Esophagus mucosa (tissue), 1 donor: ENCODE results near the gene B3GAT3. TPM values are rescaled to one million over a fixed set of nuclear protein-coding genes. Genes with fewer than 3 reads are reported as not detected.
"Not testable (repeated sequence)": the region's sequence is repeated elsewhere in the genome, so short reads cannot be mapped to it uniquely, and the experiment has no call there.

ENCODE experiments used
- ATAC-seq: fragments of 200-7000 bp; cut with Tn5 transposase; one replicate; pipeline ENCODE4 v1.9.1; 2020
- total RNA-seq: library from RNA; stranded (reverse); gene quantifications from one replicate; pipeline ENCODE4 v1.2.4, GENCODE V29; 2023
- donor health status: DM: yes; HTN: yes; CAD: no.

B3GAT3 gene
- total RNA-seq, 1 donor from 2014 or later = 11.3 TPM

DNA sequence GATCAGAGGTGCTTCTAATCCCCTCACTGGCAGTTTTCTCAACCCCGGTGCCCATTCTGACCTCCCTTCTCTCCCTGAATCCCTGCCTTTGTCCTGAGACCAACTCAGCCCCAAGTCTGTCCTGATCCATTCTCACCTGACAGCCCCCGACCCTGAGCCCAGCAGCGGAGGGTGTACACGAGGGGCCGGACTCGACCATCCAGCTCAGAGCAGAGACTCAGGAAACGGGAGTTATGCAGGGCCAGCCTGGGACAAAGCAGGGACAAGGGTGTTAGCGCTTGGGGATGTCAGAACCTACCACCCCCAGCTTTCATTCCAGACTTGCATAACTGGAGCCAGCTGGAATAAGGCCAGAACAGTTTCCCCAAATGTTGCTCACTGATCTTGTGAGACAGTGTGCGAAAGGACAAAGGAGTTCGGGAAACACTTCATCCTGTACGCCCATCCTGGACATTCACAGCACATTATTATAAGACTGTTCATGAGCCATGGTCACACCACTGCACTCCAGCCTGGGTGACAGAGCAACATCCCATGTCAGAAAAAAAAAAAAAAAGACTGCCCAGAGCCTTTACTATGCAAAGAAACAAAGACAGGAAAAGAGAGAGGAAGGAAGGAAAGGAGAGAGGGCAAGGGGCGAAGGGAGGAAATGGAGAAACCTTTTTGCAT is 44.6 kb downstream of the B3GAT3 start:
- no peak for ATAC-seq

DNA sequence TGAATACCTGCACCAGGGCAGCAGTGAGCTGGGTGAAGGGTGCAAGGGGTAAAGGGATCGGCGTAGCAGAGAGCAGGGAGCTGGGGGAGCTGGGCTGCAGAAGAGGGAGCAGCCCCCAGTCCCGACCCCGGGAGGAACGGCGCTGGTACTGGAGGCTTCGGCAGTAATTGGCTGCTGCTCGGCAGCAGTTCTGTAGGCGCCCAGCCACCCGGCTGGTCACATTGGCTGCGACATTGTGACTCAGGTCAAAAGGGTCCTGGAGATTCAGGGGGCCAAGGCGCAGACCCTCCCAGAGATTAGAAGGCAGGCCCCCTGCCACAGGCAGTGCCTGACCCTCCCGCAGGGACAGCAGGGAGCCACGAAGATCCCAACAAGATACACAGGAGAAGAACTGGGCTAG is 45.9 kb downstream of the B3GAT3 start:
- no peak for ATAC-seq

DNA sequence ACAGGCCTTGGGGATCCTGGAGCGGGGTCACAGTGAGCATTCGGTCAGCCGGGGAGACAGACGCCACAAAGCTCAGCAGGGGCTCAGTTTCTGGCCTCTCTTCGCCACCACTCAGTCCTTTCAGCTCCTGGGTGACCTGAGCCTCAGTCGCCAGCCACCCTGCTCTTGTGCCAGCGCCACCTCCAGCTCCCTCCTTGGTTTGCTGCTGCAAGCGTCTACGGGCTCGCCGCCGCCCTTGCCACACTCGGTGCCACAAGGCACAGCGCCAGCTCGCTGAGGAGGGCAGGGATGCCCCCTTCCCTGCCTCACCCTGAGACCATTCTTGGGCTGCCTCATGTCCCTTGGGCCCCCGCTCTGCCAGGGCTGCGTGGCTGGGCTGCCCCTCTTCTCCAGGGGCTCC is 46.6 kb downstream of the B3GAT3 start:
- no peak for ATAC-seq

DNA sequence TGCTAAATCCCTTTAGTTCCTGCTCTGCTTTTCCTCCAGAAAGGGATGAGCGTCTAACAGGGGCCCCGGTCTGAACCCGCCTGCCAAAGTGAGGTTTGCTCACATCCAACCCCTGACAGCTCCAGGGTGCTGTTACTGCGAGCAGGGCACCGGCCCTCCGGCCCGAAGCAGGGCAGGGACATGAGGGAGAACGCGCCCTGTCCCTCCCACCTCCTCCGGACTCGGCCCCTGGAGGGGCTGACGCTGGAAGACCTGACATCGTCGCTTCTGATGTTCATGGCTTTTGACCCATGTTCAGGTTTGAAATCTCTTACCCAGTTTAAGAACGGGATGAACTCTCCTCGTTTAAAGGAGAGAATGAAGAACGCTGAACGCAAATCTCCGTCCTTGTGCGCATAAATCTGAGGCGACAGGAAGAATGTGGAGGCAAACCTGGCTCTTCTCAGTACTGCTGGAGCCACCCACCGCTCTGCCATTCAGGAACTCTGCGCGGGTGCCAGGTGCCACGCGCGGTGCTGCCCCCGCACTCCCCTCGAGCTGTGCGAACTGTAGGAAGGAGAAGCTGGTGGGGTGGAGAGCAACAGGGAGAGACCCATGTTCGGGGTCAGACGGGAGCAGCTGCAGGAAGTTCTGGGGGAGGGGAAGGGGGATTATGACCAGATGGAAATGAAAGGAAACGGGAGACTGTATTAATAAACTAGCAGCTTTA is 47.3 kb downstream of the B3GAT3 start:
- ATAC-seq = peak; percentile 17

DNA sequence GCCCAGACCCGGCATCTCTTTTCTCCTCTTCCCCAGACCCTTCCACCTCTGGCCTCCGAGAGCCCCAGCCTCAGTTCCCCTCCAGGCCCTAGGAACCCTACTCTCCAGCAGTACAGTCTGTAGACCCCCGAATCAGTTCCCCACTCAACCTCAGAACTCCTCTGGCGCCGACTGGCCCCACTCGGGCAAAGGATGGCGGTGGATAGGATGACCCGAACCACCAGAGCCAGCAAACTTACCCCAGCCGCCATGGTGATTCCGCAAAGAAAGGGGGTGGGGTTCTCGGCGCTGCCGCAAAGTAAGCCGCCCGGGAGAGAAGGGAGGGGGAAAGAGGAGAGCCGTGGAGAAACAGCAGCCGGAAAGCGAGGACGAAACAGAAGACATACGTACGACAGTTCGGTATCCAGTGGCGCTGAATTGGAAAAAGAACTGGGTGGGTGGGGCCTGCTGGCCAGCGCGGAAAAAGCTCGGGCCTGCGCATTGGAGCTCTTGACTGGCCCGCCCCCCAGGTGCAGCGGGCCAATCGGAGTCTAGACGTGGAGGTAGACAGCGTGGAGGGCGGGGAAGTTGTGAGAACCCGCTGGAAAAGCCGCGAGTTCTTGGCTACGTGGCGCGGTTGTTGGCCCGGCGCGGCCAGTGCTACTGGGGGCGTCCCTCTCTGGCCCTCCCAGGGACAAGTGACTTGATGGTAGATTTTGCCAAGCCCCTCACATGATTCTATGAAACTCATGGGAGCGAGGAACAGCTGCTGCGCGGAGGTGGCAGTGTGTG is 48.0 kb downstream of the B3GAT3 start, which contains the start of gene EEF1G:
Gene EEF1G, minus strand, starts transcription at position 300 of the 771 bp plus-strand sequence. Its CDS starts 49 bp downstream, at position 251.
- peak; percentile 96 for ATAC-seq

DNA sequence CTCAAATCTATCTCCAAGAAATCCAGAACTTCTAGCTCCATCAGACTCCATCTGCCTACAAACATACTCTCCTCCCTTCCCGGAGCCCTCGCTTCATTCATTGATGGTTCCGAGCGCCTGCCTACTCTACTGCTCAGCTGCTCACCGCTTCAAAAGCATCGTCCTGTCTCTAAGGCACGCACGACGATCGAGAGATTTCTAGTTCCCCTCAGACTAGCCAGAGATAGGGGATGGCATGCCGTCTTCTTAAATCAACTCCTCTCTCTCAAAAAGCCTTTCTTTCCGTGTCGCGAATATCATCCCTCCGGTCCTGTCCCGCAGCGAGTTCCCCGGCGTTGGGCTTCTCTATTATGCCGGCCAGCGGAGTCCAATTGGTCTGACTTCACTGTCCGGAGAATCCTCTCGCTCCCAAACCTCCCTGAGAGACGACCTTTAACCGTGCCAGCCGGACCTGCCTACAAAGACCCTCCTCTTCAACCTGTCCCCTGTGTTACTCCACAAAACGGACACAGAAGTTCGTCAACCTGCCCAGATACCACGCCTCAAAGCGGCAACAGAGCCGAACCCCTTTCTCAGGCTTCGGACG is 48.7 kb downstream of the B3GAT3 start:
- ATAC-seq = no peak

DNA sequence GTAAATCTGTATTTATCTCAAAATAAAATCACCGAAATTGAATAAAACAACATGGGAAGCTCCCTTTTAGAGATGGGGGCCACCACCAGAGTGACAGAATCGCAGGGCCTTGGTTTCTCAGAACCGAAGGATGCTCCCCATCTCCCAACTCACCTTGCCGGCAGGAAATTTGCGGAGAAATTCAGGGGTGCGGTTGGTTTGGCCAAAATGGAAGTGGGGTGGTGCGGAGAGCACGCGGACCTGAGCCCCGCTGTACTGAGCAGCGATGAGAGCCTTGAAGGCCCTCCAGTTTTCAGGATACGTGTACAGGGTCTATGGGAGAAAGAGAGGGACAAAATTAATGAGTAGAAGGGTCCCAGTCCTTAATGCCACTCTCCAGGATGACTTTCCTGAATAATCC is 49.4 kb downstream of the B3GAT3 start:
- no peak for ATAC-seq

DNA sequence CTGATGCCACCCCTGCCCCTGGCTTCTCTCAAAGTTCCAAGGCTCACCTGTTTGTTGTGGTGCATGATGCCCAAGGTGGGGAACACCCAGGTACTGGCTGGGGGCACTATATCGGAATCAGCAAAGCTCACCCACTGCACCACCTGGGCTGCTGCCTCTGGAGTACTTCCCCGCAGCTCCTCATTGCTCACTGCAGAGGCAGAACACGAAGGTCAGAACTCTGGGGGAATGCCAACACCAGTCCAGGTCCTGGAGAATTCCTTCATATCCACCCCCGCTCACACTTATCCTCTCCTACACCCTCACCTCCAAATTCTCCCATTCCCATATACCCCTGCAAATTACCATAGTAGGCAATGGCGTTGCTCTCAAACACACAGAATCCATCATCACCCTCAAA is 50.3 kb downstream of the B3GAT3 start:
- ATAC-seq = not testable (repeated sequence)

DNA sequence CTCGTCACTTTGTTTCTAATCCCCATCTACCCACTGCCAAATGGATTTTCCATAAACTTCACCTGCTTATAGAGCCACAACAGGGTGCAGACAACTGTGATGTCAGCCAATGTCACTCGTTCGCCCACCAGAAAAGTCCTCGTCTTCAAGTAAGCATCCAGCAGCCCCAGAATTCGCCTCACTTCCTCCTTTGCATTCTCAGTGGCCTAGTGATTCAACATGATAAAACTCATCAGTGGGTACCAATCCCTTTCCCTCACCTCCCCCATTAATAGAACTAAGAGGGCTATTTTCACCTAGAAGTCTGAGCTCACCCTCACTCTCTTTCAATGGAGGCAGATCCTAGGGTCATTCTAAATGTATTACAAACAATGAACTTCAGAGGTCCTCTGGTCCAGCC is 50.9 kb downstream of the B3GAT3 start:
- not testable (repeated sequence) for ATAC-seq

DNA sequence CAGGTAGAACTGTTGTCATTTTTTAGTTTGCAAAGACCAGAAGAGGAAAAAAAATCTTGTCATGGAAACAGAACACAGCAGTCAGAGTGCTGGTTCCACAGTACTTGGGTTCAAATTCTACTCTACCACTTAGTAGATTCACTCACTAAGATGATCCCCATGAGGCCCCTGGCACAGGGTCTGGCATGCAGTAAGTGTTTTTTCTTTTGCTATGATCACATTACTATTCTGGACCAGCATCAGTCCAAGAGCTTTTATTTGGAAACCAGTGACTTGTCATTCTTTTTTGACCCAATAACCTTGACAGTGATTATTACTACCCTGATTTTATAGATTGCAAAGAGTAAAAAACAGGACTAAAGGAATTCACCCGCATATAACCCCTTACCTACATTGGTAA is 52.2 kb downstream of the B3GAT3 start:
- no peak for ATAC-seq

DNA sequence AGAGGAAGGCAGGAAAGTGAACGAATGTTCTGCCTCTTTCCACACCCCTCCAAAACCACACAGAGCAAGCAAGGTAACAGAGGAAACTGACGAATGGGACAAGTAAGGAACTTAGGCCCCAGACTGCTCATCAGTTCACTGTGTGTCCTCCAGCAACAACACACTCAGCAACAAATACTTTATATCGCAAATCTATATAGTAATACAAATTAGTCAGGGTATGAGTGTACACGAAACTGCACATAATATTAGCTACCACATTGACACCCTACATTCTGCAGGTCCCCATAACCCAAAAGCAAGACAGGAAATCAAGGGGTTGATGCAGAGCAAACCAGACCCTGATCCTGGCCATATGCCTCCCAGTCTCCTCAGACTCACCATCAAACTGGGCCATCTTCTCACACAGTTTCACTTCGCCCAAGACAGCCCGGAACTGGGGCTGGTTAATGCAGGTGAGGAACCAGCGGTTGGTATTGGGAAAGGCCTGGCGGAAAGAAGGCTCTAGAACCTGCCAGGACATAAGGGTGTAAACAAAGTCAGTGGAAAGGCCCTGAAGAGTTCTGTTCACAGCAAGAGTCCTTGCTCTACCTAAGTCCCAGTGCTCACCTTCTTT is 54.7 kb downstream of the B3GAT3 start:
- ATAC-seq = no peak

DNA sequence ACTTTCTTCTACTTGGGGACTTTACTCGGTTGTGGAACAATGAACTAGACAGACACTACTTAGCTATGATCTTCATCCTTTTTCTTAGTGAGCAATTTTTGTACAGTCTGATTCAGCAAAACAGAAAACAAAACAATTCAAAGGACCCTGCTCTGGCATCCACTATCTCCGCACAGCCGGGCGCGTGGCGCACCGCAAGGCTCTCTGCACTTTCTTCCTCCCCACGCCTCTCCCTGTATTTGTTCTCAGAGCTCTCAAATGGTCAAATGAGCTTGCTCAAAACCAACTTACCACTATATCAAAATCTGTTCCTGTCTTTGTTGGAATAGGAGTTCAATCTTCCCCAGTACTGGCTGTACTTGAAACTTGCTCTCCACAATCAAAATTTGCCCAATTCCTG is 55.5 kb downstream of the B3GAT3 start:
- ATAC-seq = no peak

Other genes starting within 250 kb of the B3GAT3 start
- 0.48 TPM for gene SCGB1A1, start 203.0 kb downstream of the B3GAT3 start, total RNA-seq
- 931 TPM for gene AHNAK, start 75.2 kb downstream of the B3GAT3 start, total RNA-seq
- gene EEF1G, start 48.1 kb downstream of the B3GAT3 start, total RNA-seq = 1,515 TPM
- gene TUT1, start 30.5 kb downstream of the B3GAT3 start, total RNA-seq = 9.3 TPM
- 88.4 TPM for gene MTA2, start 20.1 kb downstream of the B3GAT3 start, total RNA-seq
- 64.9 TPM for gene EML3, start 9.2 kb downstream of the B3GAT3 start, total RNA-seq
- 4.9 TPM for gene ROM1, start 8.7 kb downstream of the B3GAT3 start, total RNA-seq
- 175 TPM for gene GANAB, start 24.6 kb upstream of the B3GAT3 start, total RNA-seq
- 14.1 TPM for gene INTS5, start 31.3 kb upstream of the B3GAT3 start, total RNA-seq
- gene C11orf98, start 43.2 kb upstream of the B3GAT3 start, total RNA-seq = 48.7 TPM
- gene CSKMT, start 43.3 kb upstream of the B3GAT3 start, total RNA-seq = 20.2 TPM
- 8.8 TPM for gene UQCC3, start 49.7 kb upstream of the B3GAT3 start, total RNA-seq
- 4.7 TPM for gene LBHD1, start 50.3 kb upstream of the B3GAT3 start, total RNA-seq
- gene UBXN1, start 57.1 kb upstream of the B3GAT3 start, total RNA-seq = 65.6 TPM
- 1.1 TPM for gene LRRN4CL, start 67.5 kb upstream of the B3GAT3 start, total RNA-seq
- 42.4 TPM for gene BSCL2, start 85.4 kb upstream of the B3GAT3 start, total RNA-seq
- gene GNG3, start 85.7 kb upstream of the B3GAT3 start, total RNA-seq = not detected
- gene HNRNPUL2, start 105.5 kb upstream of the B3GAT3 start, total RNA-seq = 29.5 TPM
- gene TTC9C, start 106.5 kb upstream of the B3GAT3 start, total RNA-seq = 13.5 TPM
- 8.0 TPM for gene ZBTB3, start 132.2 kb upstream of the B3GAT3 start, total RNA-seq
- 75.5 TPM for gene POLR2G, start 139.6 kb upstream of the B3GAT3 start, total RNA-seq
- gene TAF6L, start 149.4 kb upstream of the B3GAT3 start, total RNA-seq = 10.3 TPM
- gene TMEM179B, start 165.4 kb upstream of the B3GAT3 start, total RNA-seq = 30.2 TPM
- 10.0 TPM for gene TMEM223, start 170.0 kb upstream of the B3GAT3 start, total RNA-seq
- 39.1 TPM for gene NXF1, start 183.5 kb upstream of the B3GAT3 start, total RNA-seq
- 25.1 TPM for gene STX5, start 210.1 kb upstream of the B3GAT3 start, total RNA-seq
- gene TEX54, start 210.9 kb upstream of the B3GAT3 start, total RNA-seq = not detected
- gene WDR74, start 217.6 kb upstream of the B3GAT3 start, total RNA-seq = 41.0 TPM